CD4-positive, alpha-beta T cell treated with Interleukin-1 beta for 1 hour (primary cell): Measurements from ENCODE around the gene HVCN1.
"Not testable (repeated sequence)": the region's sequence is repeated elsewhere in the genome, so short reads cannot be mapped to it uniquely, and the experiment has no call there.

Experiments
- DNase-seq, 2 donors: peaks; one replicate each; pipeline ENCODE4 v3.0.0-alpha.2; 2020 to 2022

Gene HVCN1

GRCh38 chr12:110688446-110689280 lies at the start of gene HVCN1:
Gene HVCN1 (minus strand): TSS chr12:110689115. CDS start chr12:110683245, 5,870 bp downstream.
- DNase-seq: peak; percentile 37 to 44

GRCh38 chr12:110737532-110737931 lies 48.6 kb upstream of the HVCN1 start:
- DNase-seq: no peak

GRCh38 chr12:110737016-110737415 lies 48.1 kb upstream of the HVCN1 start:
- DNase-seq: not testable (repeated sequence)

- no peak for DNase-seq
Measured at GRCh38 chr12:110733900-110734299, 45.0 kb upstream of the HVCN1 start.

- DNase-seq: no peak
Measured at GRCh38 chr12:110733089-110733715, 44.3 kb upstream of the HVCN1 start.

- DNase-seq: no peak
Measured at GRCh38 chr12:110732572-110732971, 43.7 kb upstream of the HVCN1 start.

- DNase-seq: no peak
Measured at GRCh38 chr12:110731479-110731878, 42.6 kb upstream of the HVCN1 start.

GRCh38 chr12:110728628-110729027 lies 39.7 kb upstream of the HVCN1 start:
- DNase-seq: no peak

- no peak for DNase-seq
Measured at GRCh38 chr12:110726708-110727369, 37.9 kb upstream of the HVCN1 start.

- DNase-seq: no peak
Measured at GRCh38 chr12:110726028-110726427, 37.1 kb upstream of the HVCN1 start.

GRCh38 chr12:110725267-110725666 lies 36.4 kb upstream of the HVCN1 start:
- no peak for DNase-seq

GRCh38 chr12:110722892-110723291 lies 34.0 kb upstream of the HVCN1 start:
- DNase-seq: not testable (repeated sequence)

- no peak for DNase-seq
Measured at GRCh38 chr12:110721570-110721969, 32.7 kb upstream of the HVCN1 start.

GRCh38 chr12:110720516-110720915 lies 31.6 kb upstream of the HVCN1 start:
- no peak for DNase-seq

GRCh38 chr12:110718222-110718908 lies 29.4 kb upstream of the HVCN1 start:
- no peak for DNase-seq

- DNase-seq: no peak
Measured at GRCh38 chr12:110717037-110717436, 28.1 kb upstream of the HVCN1 start.

- no peak for DNase-seq
Measured at GRCh38 chr12:110708917-110709316, 20.0 kb upstream of the HVCN1 start.

- no peak for DNase-seq
Measured at GRCh38 chr12:110705309-110705708, 16.4 kb upstream of the HVCN1 start.

- DNase-seq: peak in 1 of 2 donors; percentile 14
Measured at GRCh38 chr12:110704750-110705149, 15.8 kb upstream of the HVCN1 start.

- DNase-seq: no peak
Measured at GRCh38 chr12:110704231-110704630, 15.3 kb upstream of the HVCN1 start.

- no peak for DNase-seq
Measured at GRCh38 chr12:110702081-110702480, 13.2 kb upstream of the HVCN1 start.

GRCh38 chr12:110699591-110700445 lies 10.9 kb upstream of the HVCN1 start:
- DNase-seq: no peak
